SU-DHL-6 (cell line): ENCODE results near the gene SORBS2.

Source experiments
- H2AFZ ChIP-seq: fragments of 200-600 bp; sonication (generic); 2 replicates; pipeline ENCODE4 v1.6.1; 2014; ENCODE audit warnings: low read depth, mild to moderate bottlenecking, moderate library complexity, mixed read lengths, antibody characterized with exemption, low read length; ENCODE audit not compliant: severe bottlenecking
- H3F3A ChIP-seq: fragments of 200-600 bp; shearing (Covaris generic); 2 replicates; pipeline ENCODE4 v1.6.0; 2016; ENCODE audit warnings: antibody characterized with exemption, mild to moderate bottlenecking; ENCODE audit not compliant: insufficient read depth
- H3K27ac ChIP-seq: fragments of 200-600 bp; sonication (generic); 2 replicates; pipeline ENCODE4 v1.5.1; 2016; ENCODE audit warnings: low read depth, mild to moderate bottlenecking, low read length, moderate library complexity, mixed read lengths
- H3K27me3 ChIP-seq: fragments of 200-600 bp; sonication (generic), shearing (Covaris generic); 2 replicates; pipeline ENCODE4 v1.6.0; 2014; ENCODE audit warnings: mild to moderate bottlenecking, low read length
- H3K36me3 ChIP-seq: fragments of 200-600 bp; sonication (generic); 2 replicates; pipeline ENCODE4 v1.6.1; 2014; ENCODE audit warnings: mild to moderate bottlenecking, low read length, mixed read lengths
- H3K4me2 ChIP-seq: fragments of 300-600, 200-600 bp; shearing (Covaris generic), sonication (generic); 2 replicates; pipeline ENCODE4 v1.6.0; 2014; ENCODE audit warnings: low read length, low read depth, mild to moderate bottlenecking; ENCODE audit not compliant: poor library complexity, severe bottlenecking
- H3K4me3 ChIP-seq: fragments of 200-600 bp; sonication (generic); 2 replicates; pipeline ENCODE4 v1.5.1; 2014; ENCODE audit warnings: antibody characterized with exemption, low read length, mild to moderate bottlenecking, mixed read lengths; ENCODE audit not compliant: insufficient read depth, poor library complexity, severe bottlenecking
- H3K79me2 ChIP-seq: fragments of 200-600 bp; sonication (generic); 2 replicates; pipeline ENCODE4 v1.6.1; 2014; ENCODE audit warnings: mild to moderate bottlenecking, low read length, moderate library complexity; ENCODE audit not compliant: insufficient read depth
- H3K9ac ChIP-seq: fragments of 200-600 bp; sonication (generic); 2 replicates; pipeline ENCODE4 v1.7.0; 2014; ENCODE audit warnings: mild to moderate bottlenecking, low read length
- H3K9me2 ChIP-seq: fragments of 200-600 bp; sonication (generic); replicated peaks from 2 replicates; pipeline ENCODE4 v1.6.1; 2014; ENCODE audit warnings: low read length; ENCODE audit not compliant: insufficient read depth
- H3K9me3 ChIP-seq: fragments of 200-600 bp; sonication (generic); 2 replicates; pipeline ENCODE4 v1.6.1; 2014; ENCODE audit warnings: low read length, mixed read lengths; ENCODE audit not compliant: insufficient read depth
- H4K20me1 ChIP-seq: fragments of 200-600 bp; sonication (generic); 2 replicates; pipeline ENCODE4 v1.6.1; 2014; ENCODE audit warnings: low read depth, mild to moderate bottlenecking, antibody characterized with exemption, low read length, moderate library complexity, mixed read lengths
- EZH2phosphoT487 ChIP-seq: fragments of 200-600 bp; sonication (generic), shearing (Covaris generic); conservative IDR thresholded peaks from 2 replicates; pipeline ENCODE4 v1.6.1; 2018; ENCODE audit warnings: mild to moderate bottlenecking, antibody characterized with exemption, low read length, moderate library complexity, mixed read lengths
- TF ChIP-seq, protein P1 (sequence below): fragments of 200-600 bp; sonication (generic); IDR thresholded peaks from one replicate; pipeline ENCODE4 v1.5.1; 2017; ENCODE audit warnings: antibody characterized with exemption, mild to moderate bottlenecking, low read length, moderate library complexity; ENCODE audit not compliant: insufficient read depth, poor library complexity, severe bottlenecking

Gene SORBS2

DNA sequence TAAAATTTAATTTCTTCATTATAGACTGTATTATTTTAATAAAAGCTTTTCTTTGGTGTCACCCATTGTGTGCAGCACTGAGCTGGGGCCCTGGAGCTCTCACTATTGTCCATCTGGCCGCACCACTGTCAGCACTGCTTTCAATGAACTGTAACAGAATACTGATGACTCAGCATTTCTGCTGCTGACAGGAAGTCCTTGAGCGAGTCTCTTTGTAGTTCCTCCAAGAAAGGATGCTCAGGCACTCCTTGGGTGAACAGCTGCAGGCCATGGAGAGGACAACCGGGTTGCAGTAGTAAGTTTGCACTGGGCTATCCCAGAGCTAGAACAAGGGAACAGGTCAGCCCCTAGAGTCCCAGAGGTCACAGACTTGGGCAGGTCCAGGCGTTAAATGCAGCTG lies 81.6 kb downstream of the SORBS2 start:
- Histone ChIP-seq H3K36me3 (no peaks in the 10 kb centered on the region), H3K27ac (no peak overlapping the region), H2AFZ (no peak overlapping the region), H3K27me3 (no peaks in the 10 kb centered on the region), H3F3A (no peaks in the 10 kb centered on the region), H4K20me1 (no peaks in the 10 kb centered on the region), H3K4me2 (no peak overlapping the region), H3K4me3 (no peak overlapping the region), H3K79me2 (no peaks in the 10 kb centered on the region), H3K9me2 (no peaks in the 10 kb centered on the region), H3K9ac (no peak overlapping the region), H3K9me3 (no peaks in the 10 kb centered on the region)
- TF ChIP-seq EZH2phosphoT487, result no peak
- TF ChIP-seq, protein P1, sequence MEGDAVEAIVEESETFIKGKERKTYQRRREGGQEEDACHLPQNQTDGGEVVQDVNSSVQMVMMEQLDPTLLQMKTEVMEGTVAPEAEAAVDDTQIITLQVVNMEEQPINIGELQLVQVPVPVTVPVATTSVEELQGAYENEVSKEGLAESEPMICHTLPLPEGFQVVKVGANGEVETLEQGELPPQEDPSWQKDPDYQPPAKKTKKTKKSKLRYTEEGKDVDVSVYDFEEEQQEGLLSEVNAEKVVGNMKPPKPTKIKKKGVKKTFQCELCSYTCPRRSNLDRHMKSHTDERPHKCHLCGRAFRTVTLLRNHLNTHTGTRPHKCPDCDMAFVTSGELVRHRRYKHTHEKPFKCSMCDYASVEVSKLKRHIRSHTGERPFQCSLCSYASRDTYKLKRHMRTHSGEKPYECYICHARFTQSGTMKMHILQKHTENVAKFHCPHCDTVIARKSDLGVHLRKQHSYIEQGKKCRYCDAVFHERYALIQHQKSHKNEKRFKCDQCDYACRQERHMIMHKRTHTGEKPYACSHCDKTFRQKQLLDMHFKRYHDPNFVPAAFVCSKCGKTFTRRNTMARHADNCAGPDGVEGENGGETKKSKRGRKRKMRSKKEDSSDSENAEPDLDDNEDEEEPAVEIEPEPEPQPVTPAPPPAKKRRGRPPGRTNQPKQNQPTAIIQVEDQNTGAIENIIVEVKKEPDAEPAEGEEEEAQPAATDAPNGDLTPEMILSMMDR, result no peak

DNA sequence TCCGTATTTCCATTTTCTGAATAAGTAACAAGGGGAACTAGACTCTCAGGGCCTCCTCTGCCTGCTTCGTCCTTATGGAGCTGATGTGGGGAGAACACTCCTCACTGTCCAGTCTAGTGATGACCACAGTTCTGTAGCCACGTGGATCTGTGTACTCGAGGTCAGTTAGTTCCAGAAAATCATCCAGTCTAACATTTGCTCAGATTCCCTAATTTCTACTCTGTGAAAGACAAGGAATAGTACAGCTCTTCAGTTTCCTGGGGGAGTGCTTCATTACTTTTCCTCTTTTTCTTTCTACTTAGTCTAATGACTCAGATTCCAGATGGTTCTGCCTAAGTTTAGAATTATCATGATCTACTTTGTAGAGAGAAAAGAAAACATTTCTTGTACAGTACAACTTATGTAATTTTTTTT lies 82.6 kb downstream of the SORBS2 start:
- no peak overlapping the region for H3K4me2 ChIP-seq
- no peaks in the 10 kb centered on the region for H3F3A ChIP-seq
- H2AFZ ChIP-seq, result no peak overlapping the region
- no peaks in the 10 kb centered on the region for H3K27me3 ChIP-seq
- H3K9me2 ChIP-seq, result no peaks in the 10 kb centered on the region
- H3K4me3 ChIP-seq, result no peak overlapping the region
- no peak for TF ChIP-seq EZH2phosphoT487
- H3K79me2 ChIP-seq, result no peaks in the 10 kb centered on the region
- no peak overlapping the region for H3K9ac ChIP-seq
- H4K20me1 ChIP-seq, result no peaks in the 10 kb centered on the region
- no peaks in the 10 kb centered on the region for H3K36me3 ChIP-seq
- H3K27ac ChIP-seq, result no peak overlapping the region
- H3K9me3 ChIP-seq, result no peaks in the 10 kb centered on the region

DNA sequence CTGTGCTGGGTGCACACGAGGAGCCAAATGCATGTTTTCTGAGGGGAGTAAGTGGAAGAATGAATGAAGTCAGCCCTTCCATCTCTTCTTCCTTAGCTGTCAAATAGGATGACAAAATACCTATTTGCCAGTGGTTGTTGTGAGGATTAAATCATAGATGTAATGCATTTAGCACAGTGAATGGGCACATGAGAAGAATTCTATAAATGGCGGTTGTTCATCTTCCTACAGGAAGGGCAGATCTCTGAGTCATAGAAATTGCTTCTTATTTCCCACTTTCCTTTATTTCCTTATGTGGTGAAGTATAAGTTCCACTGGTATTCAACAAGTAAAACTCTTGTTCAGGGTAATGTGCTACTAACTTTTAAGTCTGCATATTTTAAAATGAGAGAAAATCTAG lies 83.1 kb downstream of the SORBS2 start:
- H2AFZ ChIP-seq, result no peak overlapping the region

DNA sequence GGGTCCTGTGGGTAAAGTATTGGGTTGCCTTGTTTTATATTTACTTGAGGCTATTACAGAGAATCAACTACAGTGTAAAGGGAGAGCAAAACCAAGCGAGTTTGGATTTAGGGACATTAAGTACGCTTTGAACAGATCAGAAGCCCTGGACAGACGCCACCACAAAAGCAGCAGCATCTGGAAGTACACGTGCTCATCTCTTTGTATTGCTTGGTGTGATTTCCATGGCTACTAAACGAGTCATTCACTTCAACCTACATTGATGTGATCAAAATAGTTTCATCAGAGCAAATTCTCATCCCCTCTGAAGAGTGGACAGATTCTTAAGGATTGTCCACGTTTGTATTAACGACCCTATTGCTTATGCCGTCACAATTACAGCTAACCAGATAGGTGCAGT lies 85.1 kb downstream of the SORBS2 start:
- H3K9ac ChIP-seq, result no peak overlapping the region
- no peaks in the 10 kb centered on the region for H3K9me3 ChIP-seq
- H2AFZ ChIP-seq, result no peak overlapping the region
- TF ChIP-seq, protein P1, result no peak
- TF ChIP-seq EZH2phosphoT487, result no peak
- no peaks in the 10 kb centered on the region for H3K27me3 ChIP-seq
- H3F3A ChIP-seq, result no peaks in the 10 kb centered on the region
- no peaks in the 10 kb centered on the region for H3K79me2 ChIP-seq
- H3K4me3 ChIP-seq, result no peak overlapping the region
- H3K4me2 ChIP-seq, result no peak overlapping the region
- no peaks in the 10 kb centered on the region for H3K9me2 ChIP-seq
- no peaks in the 10 kb centered on the region for H3K36me3 ChIP-seq
- no peak overlapping the region for H3K27ac ChIP-seq
- H4K20me1 ChIP-seq, result no peaks in the 10 kb centered on the region

More for the DNA sequence above, 83.1 kb downstream of the SORBS2 start:
- Histone ChIP-seq H3K9ac (no peak overlapping the region), H3K36me3 (no peaks in the 10 kb centered on the region), H3K4me3 (no peak overlapping the region), H4K20me1 (no peaks in the 10 kb centered on the region), H3K79me2 (no peaks in the 10 kb centered on the region), H3K4me2 (no peak overlapping the region), H3K27me3 (no peaks in the 10 kb centered on the region), H3K9me3 (no peaks in the 10 kb centered on the region), H3F3A (no peaks in the 10 kb centered on the region), H3K27ac (no peak overlapping the region), H3K9me2 (no peaks in the 10 kb centered on the region)
- TF ChIP-seq, protein P1, result no peak
- no peak for TF ChIP-seq EZH2phosphoT487
